ENCODE data around the gene FAAH. TPM values are rescaled to one million over a fixed set of nuclear protein-coding genes. Genes with fewer than 3 reads are reported as not detected.

Gene FAAH
- total RNA-seq, 1 experiment from 2014 or later = 0.74 TPM

GRCh38 chr1:46421739-46422138, 27.6 kb downstream of the FAAH start:
- H3K4me1 ChIP-seq (replicated peaks) = no peaks in the 10 kb centered on the region
- DNase-seq (ENCODE audit: low read depth in 1 of 2, low spot score in 2 of 2) = no peak
- no peaks in the 10 kb centered on the region for H3K36me3 ChIP-seq
- peaks cover 12% of the 10 kb centered on the region for H3K27me3 ChIP-seq (replicated peaks)
- no peaks in the 10 kb centered on the region for H3K9me3 ChIP-seq (replicated peaks)
- H3K27ac ChIP-seq = no peak overlapping the region
- H3K4me3 ChIP-seq = no peak overlapping the region

DNA sequence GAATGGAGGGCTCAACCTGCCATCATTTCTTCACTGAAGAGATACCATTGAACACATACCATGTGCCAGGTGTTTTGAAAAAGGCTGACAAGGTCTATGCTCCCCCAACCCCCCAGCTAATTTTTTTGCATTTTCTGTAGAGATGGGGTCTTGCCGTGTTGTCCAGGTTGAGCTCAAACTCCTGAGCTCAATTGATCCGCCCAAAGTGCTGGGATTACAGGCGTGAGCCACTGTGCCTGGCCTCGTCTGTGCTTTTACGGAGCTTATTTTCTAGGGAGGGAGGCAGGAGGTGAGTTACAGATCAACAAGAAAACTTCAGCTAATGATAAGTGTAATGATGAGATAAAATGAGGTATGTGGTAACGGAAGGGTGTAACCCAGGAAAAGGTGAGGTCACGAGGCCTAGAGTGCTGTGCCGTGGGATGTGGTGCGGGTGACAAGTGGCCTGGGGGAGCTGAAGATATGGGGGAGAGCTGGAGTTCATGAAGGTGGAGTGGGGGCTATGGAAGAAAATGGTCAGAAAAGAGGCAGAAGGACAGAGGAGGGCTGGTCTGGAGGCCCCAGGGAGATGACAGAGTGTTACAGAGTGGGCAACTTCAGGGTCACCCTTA, 28.2 kb downstream of the FAAH start:
- no peak for DNase-seq (ENCODE audit: low read depth in 1 of 2, low spot score in 2 of 2)
- H3K27me3 ChIP-seq (replicated peaks) = peaks cover 12% of the 10 kb centered on the region
- H3K36me3 ChIP-seq = no peaks in the 10 kb centered on the region
- H3K27ac ChIP-seq = no peak overlapping the region
- H3K4me3 ChIP-seq = no peak overlapping the region
- no peaks in the 10 kb centered on the region for H3K9me3 ChIP-seq (replicated peaks)
- no peaks in the 10 kb centered on the region for H3K4me1 ChIP-seq (replicated peaks)

GRCh38 chr1:46423574-46424240, 29.6 kb downstream of the FAAH start:
- H3K4me1 ChIP-seq (replicated peaks) = no peaks in the 10 kb centered on the region

DNA sequence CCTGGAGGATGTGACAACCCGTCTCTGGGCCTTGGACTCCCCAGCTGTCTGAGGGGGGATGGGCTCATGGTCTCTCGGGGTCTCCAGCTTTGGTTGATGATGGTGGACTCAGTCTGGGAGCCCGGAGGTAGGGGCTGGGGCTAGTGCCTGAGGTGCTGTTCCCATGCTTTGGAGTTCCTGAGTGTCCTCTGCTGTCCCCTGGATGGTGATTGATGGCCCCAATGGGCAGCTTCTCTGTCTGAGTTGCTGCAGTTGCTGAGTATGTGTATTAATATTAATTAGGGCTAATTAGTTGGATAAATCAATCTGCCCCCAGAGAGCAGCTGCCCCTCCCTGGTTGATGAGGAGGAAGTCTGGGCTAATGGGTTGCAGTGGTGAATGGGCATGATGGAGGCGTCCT, 30.6 kb downstream of the FAAH start:
- H3K4me1 ChIP-seq (replicated peaks) = no peaks in the 10 kb centered on the region
- H3K27me3 ChIP-seq (replicated peaks) = peaks cover 15% of the 10 kb centered on the region
- H3K27ac ChIP-seq = no peak overlapping the region
- H3K36me3 ChIP-seq = no peaks in the 10 kb centered on the region
- no peak overlapping the region for H3K4me3 ChIP-seq
- no peaks in the 10 kb centered on the region for H3K9me3 ChIP-seq (replicated peaks)
- DNase-seq (ENCODE audit: low read depth in 1 of 2, low spot score in 2 of 2) = no peak

More at GRCh38 chr1:46423574-46424240, 29.6 kb downstream of the FAAH start:
- no peak overlapping the region for H3K4me3 ChIP-seq
- no peak for DNase-seq (ENCODE audit: low read depth in 1 of 2, low spot score in 2 of 2)
- no peaks in the 10 kb centered on the region for H3K9me3 ChIP-seq (replicated peaks)
- no peak overlapping the region for H3K27ac ChIP-seq
- no peaks in the 10 kb centered on the region for H3K36me3 ChIP-seq
- H3K27me3 ChIP-seq (replicated peaks) = peaks cover 16% of the 10 kb centered on the region

DNA sequence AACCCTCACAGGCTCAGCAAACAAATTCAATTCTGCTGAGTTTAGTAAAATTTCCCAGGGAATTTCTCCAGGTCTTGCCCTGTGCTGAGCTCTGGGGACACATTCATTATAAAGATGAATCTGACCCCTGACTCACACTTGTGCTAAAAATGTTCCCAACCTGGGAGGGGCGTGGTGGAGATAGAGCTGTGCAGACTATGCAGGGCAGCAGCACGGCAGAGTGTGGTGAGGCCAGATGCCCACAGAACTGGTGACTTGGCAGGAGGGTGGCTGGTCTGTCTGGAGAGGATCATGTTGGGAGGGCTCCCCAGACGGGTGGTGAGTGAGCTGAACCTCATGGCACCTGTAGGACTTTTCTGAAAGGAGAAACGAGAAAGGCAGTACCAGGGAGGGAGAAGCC, 31.6 kb downstream of the FAAH start:
- H3K9me3 ChIP-seq (replicated peaks) = no peaks in the 10 kb centered on the region
- no peak for DNase-seq (ENCODE audit: low read depth in 1 of 2, low spot score in 2 of 2)
- no peak overlapping the region for H3K4me3 ChIP-seq
- peaks cover 12% of the 10 kb centered on the region; the same call in 1 of the 2 replicates for H3K27me3 ChIP-seq (replicated peaks)
- no peaks in the 10 kb centered on the region for H3K4me1 ChIP-seq (replicated peaks)
- H3K36me3 ChIP-seq = no peaks in the 10 kb centered on the region
- H3K27ac ChIP-seq = no peak overlapping the region

GRCh38 chr1:46427541-46427940, 33.4 kb downstream of the FAAH start:
- no peaks in the 10 kb centered on the region for H3K36me3 ChIP-seq
- peaks cover 12% of the 10 kb centered on the region; the same call in 1 of the 2 replicates for H3K27me3 ChIP-seq (replicated peaks)
- no peak overlapping the region for H3K27ac ChIP-seq
- H3K4me1 ChIP-seq (replicated peaks) = no peaks in the 10 kb centered on the region
- H3K9me3 ChIP-seq (replicated peaks) = no peaks in the 10 kb centered on the region
- DNase-seq (ENCODE audit: low read depth in 1 of 2, low spot score in 2 of 2) = no peak
- no peak overlapping the region for H3K4me3 ChIP-seq

DNA sequence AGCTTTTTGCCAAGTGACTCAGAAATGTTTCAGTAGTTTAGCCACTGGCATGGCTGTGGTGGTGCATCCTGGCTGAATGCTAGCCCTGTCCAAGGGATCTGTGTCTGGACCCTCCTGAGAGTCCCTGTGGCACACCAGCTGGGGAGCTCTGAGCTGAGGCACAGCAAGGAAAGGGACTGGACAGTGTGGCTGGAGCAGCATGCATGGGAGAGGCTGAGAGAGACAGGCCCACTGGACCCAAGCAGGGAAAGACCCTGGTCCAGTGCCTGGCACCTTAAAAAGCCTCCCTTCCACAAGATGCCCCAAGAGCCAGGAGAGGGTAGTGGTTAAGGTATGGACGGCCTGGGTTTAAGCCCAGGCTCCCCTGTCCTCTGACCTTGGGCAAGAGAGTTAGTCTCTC, 35.3 kb downstream of the FAAH start:
- Histone ChIP-seq H3K27ac (no peak overlapping the region), H3K4me3 (no peak overlapping the region), H3K4me1 (replicated peaks) (no peaks in the 10 kb centered on the region), H3K27me3 (replicated peaks) (peaks cover 17% of the 10 kb centered on the region), H3K36me3 (no peaks in the 10 kb centered on the region), H3K9me3 (replicated peaks) (no peaks in the 10 kb centered on the region)
- DNase-seq (ENCODE audit: low read depth in 1 of 2, low spot score in 2 of 2) = no peak

GRCh38 chr1:46431695-46432094, 37.6 kb downstream of the FAAH start:
- no peaks in the 10 kb centered on the region for H3K9me3 ChIP-seq (replicated peaks)
- no peak overlapping the region for H3K4me3 ChIP-seq
- no peaks in the 10 kb centered on the region for H3K4me1 ChIP-seq (replicated peaks)
- H3K36me3 ChIP-seq = no peaks in the 10 kb centered on the region
- H3K27me3 ChIP-seq (replicated peaks) = peaks cover 16% of the 10 kb centered on the region
- H3K27ac ChIP-seq = no peak overlapping the region
- DNase-seq (ENCODE audit: low read depth in 1 of 2, low spot score in 2 of 2) = no peak

DNA sequence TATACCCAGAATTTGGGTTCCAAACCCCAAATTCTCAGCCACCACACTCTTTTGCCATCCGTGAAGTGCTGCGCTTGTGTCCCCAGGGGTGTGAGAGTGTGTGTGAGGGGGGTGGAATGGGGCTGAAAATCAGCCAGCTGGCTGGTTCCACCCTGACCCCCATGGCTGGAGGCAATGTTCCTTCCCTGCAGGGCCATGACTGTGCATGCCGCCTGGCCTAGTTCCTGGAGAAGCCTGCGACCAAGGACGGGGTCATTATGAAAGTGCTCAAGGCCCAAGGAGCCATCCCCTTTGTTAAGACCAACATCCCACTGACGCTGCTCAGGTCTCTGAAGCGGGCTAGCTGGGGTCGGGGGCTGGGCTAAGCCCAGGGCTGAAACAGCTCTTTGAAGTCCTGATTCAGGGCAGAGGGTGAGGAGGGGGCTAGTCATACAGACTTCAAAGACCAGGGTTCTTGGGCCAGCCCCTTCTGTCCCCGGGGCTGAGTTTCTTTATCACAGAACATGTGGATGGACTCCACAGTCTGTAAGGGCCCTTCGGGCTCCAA, 38.7 kb downstream of the FAAH start:
- Histone ChIP-seq H3K27me3 (replicated peaks) (peaks cover 13% of the 10 kb centered on the region), H3K36me3 (no peaks in the 10 kb centered on the region), H3K4me1 (replicated peaks) (no peaks in the 10 kb centered on the region), H3K9me3 (replicated peaks) (no peaks in the 10 kb centered on the region), H3K27ac (no peak overlapping the region), H3K4me3 (no peak overlapping the region)
- DNase-seq (ENCODE audit: low read depth in 1 of 2, low spot score in 2 of 2) = no peak

GRCh38 chr1:46434358-46434757, 40.2 kb downstream of the FAAH start:
- H3K27ac ChIP-seq = no peak overlapping the region
- no peak for DNase-seq (ENCODE audit: low read depth in 1 of 2, low spot score in 2 of 2)
- no peaks in the 10 kb centered on the region for H3K4me1 ChIP-seq (replicated peaks)
- no peaks in the 10 kb centered on the region for H3K9me3 ChIP-seq (replicated peaks)
- no peaks in the 10 kb centered on the region for H3K36me3 ChIP-seq
- peaks cover 11% of the 10 kb centered on the region for H3K27me3 ChIP-seq (replicated peaks)
- no peak overlapping the region for H3K4me3 ChIP-seq

DNA sequence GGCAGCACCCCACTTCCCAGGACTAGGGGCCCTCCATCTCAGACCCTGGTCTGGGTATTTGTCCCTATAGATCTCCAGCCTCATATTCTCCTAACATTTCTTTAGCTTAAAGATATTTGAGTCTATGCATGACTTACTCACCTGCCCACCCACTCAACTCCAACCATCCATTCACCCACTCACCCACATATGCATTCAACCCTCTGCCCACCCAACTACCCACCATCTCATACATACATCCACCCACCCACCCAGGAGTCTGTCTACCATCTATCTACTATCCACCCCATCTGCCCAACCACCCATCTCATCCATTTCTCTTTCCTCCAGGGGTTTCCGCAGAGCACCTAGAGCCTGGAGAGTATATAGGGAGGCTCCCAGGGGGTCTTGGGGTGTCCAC, 42.7 kb downstream of the FAAH start:
- Histone ChIP-seq H3K4me1 (replicated peaks) (no peaks in the 10 kb centered on the region), H3K9me3 (replicated peaks) (no peaks in the 10 kb centered on the region), H3K27ac (no peak overlapping the region), H3K36me3 (no peaks in the 10 kb centered on the region), H3K27me3 (replicated peaks) (peaks cover 9% of the 10 kb centered on the region; the same call in 1 of the 2 replicates), H3K4me3 (no peak overlapping the region)
- no peak for DNase-seq (ENCODE audit: low read depth in 1 of 2, low spot score in 2 of 2)

DNA sequence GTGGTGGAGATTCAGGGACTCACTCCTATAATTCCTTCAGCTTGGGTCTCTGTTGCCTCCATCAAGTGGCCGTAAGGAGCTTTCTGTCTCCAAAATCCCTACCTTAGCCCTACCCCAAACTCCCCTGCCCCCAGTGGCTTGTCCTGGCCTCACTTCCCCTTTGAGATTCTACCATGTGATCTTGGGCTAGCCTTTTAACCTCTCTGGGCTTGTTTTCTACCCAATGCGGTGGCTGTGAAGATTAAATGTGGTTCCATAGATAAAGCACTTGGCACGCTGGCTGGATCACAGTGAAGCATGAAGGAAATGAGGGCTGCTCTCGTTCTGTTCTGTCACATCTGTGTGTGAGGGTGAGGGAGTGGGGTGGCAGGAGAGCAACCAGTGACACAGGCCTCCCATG, 43.6 kb downstream of the FAAH start:
- DNase-seq (ENCODE audit: low read depth in 1 of 2, low spot score in 2 of 2) = no peak

DNA sequence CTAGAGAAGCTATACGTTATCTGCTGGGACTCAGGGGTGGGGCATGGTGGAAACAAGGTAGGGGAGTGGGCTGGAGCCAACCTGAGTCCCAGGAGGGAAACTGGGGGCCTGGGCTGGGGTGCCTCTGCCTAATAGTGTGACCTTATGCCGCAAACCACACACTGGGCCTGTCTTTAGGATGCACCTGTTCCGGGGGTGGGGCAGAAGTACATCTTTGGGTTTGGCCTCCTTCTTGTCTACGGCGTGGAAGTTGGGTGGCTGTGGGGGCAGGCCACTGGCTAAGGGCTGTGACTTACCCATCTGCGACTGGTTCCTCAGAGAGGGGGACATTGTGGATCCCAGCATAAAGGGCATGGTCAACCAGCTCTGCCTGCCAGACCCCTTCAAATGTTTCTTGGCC, 44.2 kb downstream of the FAAH start:
- Histone ChIP-seq H3K27me3 (replicated peaks) (peaks cover 9% of the 10 kb centered on the region; the same call in 1 of the 2 replicates), H3K9me3 (replicated peaks) (no peaks in the 10 kb centered on the region), H3K36me3 (no peaks in the 10 kb centered on the region), H3K4me1 (replicated peaks) (0 out of 2 replicates have a peak, but pooled peaks cover 6% of the 10 kb centered on the region), H3K27ac (no peak overlapping the region), H3K4me3 (no peak overlapping the region)
- no peak for DNase-seq (ENCODE audit: low read depth in 1 of 2, low spot score in 2 of 2)

More for the DNA sequence above, 43.6 kb downstream of the FAAH start:
- H3K9me3 ChIP-seq (replicated peaks) = no peaks in the 10 kb centered on the region
- no peak overlapping the region for H3K27ac ChIP-seq
- H3K4me1 ChIP-seq (replicated peaks) = 0 out of 2 replicates have a peak, but pooled peaks cover 4% of the 10 kb centered on the region
- peaks cover 9% of the 10 kb centered on the region; the same call in 1 of the 2 replicates for H3K27me3 ChIP-seq (replicated peaks)
- no peaks in the 10 kb centered on the region for H3K36me3 ChIP-seq
- H3K4me3 ChIP-seq = no peak overlapping the region

- DNase-seq (ENCODE audit: low read depth in 1 of 2, low spot score in 2 of 2) = no peak
- H3K36me3 ChIP-seq = no peaks in the 10 kb centered on the region
- H3K4me3 ChIP-seq = no peak overlapping the region
- H3K4me1 ChIP-seq (replicated peaks) = 0 out of 2 replicates have a peak, but pooled peaks cover 6% of the 10 kb centered on the region
- H3K27ac ChIP-seq = no peak overlapping the region
- H3K9me3 ChIP-seq (replicated peaks) = no peaks in the 10 kb centered on the region
- H3K27me3 ChIP-seq (replicated peaks) = 0 out of 2 replicates have a peak, but pooled peaks cover 3% of the 10 kb centered on the region
Measured at GRCh38 chr1:46440478-46440877, 46.4 kb downstream of the FAAH start.
